ENCODE data around the gene TUBB1.

The TUBB1 gene

GRCh38 chr20:59013959-59014608, 5.1 kb upstream of the TUBB1 start:
- in situ Hi-C loops (cut with MboI; ENCODE audit: low pct_unique_long_range_greater_than_20kb, low sequenced_read_pairs, unreplicated experiment) = no loop called here
- no peak for DNase-seq (ENCODE audit: low spot score)
- TF ChIP-seq CTCF (IDR thresholded peaks at IDR 0.05; ENCODE audit: extremely low read depth, insufficient read depth, missing control alignments) = no peak

- no peak for TF ChIP-seq CTCF (IDR thresholded peaks at IDR 0.05; ENCODE audit: extremely low read depth, insufficient read depth, missing control alignments)
- DNase-seq (ENCODE audit: low spot score) = no peak
- in situ Hi-C loops (cut with MboI; ENCODE audit: low pct_unique_long_range_greater_than_20kb, low sequenced_read_pairs, unreplicated experiment) = no loop called here
Measured at GRCh38 chr20:59014680-59015389, 4.4 kb upstream of the TUBB1 start.

- no peak for TF ChIP-seq CTCF (IDR thresholded peaks at IDR 0.05; ENCODE audit: extremely low read depth, insufficient read depth, missing control alignments)
- no peak for DNase-seq (ENCODE audit: low spot score)
- in situ Hi-C loops (cut with MboI; ENCODE audit: low pct_unique_long_range_greater_than_20kb, low sequenced_read_pairs, unreplicated experiment) = no loop called here
Measured at GRCh38 chr20:59015411-59015810, 3.8 kb upstream of the TUBB1 start.

GRCh38 chr20:59015812-59016711, 3.2 kb upstream of the TUBB1 start:
- in situ Hi-C loops (cut with MboI; ENCODE audit: low pct_unique_long_range_greater_than_20kb, low sequenced_read_pairs, unreplicated experiment) = no loop called here
- no peak for TF ChIP-seq CTCF (IDR thresholded peaks at IDR 0.05; ENCODE audit: extremely low read depth, insufficient read depth, missing control alignments)
- no peak for DNase-seq (ENCODE audit: low spot score)

- in situ Hi-C loops (cut with MboI; ENCODE audit: low pct_unique_long_range_greater_than_20kb, low sequenced_read_pairs, unreplicated experiment) = no loop called here
- DNase-seq (ENCODE audit: low spot score) = no peak
- no peak for TF ChIP-seq CTCF (IDR thresholded peaks at IDR 0.05; ENCODE audit: extremely low read depth, insufficient read depth, missing control alignments)
Measured at GRCh38 chr20:59016795-59017492, 2.3 kb upstream of the TUBB1 start.

Data from GM13977 (cell line).